Stimulated activated CD4-positive, alpha-beta T cell treated with anti-CD3 and anti-CD28 coated beads, Interleukin-2, amount 100 ng/mL, for 48 hours (primary cell): ENCODE results near the gene PDZD7.
"Not testable (repeated sequence)": the region's sequence is repeated elsewhere in the genome, so short reads cannot be mapped to it uniquely, and the experiment has no call there.

Source experiments
- DNase-seq, 2 donors: peaks; one replicate each; pipeline ENCODE4 v3.0.0-alpha.2; 2020

The PDZD7 gene

DNA sequence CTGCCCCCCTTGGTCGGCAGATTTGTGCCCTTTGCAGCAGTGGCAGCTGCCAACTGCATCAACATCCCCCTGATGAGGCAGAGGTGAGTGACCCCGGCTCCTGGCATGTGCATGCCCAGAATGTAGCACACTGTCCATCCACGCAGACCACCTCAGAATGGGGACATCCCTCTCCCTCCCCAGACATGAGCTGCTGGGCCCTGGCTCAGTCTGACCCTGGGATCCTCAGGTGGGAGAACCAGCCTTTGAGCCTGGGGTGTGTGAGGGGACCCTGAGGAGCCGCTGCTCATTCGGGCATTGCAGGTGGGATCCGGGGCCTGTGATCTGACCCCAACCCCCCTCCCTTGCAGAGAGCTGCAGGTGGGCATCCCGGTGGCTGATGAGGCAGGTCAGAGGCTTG, 5.8 kb upstream of the PDZD7 start:
- no peak for DNase-seq

- no peak for DNase-seq
Observed at GRCh38 chr10:101035916-101036702, 5.2 kb upstream of the PDZD7 start.

- DNase-seq = no peak
Observed at GRCh38 chr10:101035314-101035713, 4.4 kb upstream of the PDZD7 start.

- DNase-seq = not testable (repeated sequence)
Observed at GRCh38 chr10:101034404-101034803, 3.5 kb upstream of the PDZD7 start.

- no peak for DNase-seq
Observed at GRCh38 chr10:101033276-101033675, 2.3 kb upstream of the PDZD7 start.

- DNase-seq = peak; percentile 35 to 47
Observed at GRCh38 chr10:101032637-101033224, 1.8 kb upstream of the PDZD7 start.

DNA sequence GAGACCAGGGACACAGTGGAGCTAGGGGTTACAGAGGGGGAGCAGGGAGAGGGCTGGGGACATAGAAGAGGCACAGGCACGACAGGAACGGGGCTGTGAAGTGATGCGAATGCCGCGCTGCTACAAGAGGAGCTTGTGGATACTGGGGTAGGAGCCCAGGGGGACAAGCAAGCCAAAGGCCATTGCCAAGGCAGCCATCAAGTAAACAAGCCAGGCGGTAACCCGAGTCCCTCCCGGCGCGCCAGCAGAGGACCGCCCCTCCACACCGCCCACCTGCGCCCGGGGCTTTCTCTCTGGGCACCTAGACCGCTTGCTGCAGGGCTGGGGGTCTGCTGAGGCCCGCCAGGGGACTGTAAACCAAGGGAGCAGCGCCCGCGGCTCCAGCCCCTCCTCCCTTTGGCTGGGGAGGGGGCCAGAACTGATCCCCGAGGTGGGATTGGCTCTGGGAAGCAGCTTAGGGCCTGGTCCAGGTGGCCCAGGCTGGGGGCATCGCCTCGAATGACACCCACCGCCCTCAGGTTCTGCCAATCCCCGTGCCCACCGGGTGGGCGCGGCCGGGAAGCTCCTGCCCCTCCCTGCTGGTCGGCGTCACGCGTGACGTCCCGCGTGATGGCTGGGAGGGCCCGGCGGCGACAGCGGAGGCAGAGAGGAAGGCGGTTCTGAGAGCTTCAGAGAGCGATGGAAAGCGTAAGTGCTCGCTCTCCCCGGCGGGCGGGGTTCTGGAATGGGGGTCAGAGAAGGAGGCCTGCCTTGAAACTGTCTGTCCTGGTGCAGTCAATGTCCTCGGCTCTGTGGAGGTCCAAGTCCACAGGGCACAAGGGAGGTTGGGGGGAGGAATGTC, 1.1 kb upstream of the PDZD7 start:
- peak; percentile 59 to 61 for DNase-seq

DNA sequence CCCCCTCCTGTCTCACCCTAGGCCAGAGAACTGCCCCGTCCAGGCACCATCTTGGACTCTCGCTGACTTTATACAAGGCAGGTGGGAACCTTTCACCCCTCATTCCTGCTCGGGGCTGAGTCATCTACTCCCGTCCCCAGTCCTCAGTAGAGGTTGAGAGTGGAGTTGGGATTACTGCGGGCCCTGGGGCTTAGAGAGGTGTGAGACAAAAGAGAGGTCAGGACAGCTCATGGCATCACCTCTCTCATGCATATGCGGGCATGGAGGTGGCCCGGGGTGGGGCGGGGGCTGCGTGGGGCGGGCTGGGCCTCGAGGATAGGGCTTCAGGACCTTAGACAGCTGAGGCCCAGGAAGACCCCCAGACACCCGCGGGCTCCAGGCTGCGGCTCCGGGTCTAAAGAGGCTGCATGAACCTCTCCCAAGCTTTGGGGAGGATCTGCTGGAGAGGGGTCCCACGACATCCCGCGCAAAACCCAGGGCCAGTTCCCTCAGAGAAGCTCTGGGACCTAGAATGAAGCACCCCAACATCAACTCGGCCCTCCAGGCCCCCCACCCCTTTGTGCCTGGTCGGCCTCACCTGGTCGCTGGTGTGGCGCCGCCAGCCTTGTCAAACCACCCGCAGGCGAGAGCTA, 317 bp downstream of the PDZD7 start:
- no peak for DNase-seq

GRCh38 chr10:101029520-101030295, 1.2 kb downstream of the PDZD7 start:
- no peak for DNase-seq

GRCh38 chr10:101028446-101029337, 2.2 kb downstream of the PDZD7 start:
- DNase-seq = no peak

DNA sequence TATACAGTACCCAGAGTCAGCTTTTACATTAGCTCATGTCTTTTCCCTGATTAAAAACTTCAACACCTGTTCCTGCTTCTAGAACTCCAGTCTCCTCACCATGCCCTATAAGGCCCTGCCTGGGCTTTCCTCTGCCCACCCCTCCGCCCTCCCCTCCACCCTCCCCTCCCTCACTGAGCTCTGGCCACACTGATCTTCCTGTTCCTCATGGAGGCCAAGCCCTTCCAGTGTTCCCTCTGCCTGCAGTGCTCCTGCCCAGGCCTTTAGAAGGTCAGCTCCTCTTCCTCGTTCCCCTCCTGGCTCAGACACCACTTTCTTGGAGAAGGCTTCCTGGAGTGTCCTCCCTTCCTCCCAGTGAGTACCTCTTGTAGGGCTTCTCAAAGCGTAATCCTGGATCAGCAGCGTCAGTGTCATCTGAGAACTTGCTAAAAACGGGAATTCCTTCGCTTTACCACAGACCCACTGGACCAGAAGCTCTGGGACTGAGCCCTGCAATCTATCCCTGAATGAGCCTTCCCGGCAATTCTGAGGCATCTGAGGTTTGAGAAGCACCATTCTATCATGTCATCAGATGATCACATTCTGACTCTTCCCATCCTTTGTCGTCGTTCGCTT, 3.7 kb downstream of the PDZD7 start:
- DNase-seq = no peak

GRCh38 chr10:101022967-101023705, 7.8 kb downstream of the PDZD7 start:
- no peak for DNase-seq

DNA sequence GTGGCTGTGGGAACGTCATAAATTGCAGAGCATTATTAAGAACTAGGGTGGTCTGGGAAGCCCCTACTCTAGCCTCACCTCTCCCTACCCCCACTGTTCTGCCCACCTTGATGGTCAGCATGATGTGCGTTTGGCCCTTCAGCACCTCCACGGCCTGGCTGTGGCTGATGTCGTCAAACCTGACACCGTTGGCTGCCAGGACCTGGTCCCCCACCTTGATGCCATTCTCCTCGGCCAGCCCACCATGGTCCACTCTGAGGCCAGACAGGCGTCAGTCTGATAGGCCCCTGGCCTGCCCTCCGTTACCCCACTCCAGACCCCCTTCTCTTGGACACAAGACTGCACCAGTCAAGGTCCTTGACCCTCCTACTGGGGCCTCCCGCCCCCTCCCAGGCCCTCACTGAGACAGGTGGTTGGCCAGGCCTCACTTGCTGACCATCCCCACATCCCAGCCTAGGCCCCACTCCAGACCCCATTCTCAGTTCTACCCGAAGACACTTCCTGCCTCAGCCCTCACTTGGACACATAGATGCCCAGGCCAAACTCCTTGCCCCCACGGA, 9.2 kb downstream of the PDZD7 start:
- DNase-seq = no peak

DNA sequence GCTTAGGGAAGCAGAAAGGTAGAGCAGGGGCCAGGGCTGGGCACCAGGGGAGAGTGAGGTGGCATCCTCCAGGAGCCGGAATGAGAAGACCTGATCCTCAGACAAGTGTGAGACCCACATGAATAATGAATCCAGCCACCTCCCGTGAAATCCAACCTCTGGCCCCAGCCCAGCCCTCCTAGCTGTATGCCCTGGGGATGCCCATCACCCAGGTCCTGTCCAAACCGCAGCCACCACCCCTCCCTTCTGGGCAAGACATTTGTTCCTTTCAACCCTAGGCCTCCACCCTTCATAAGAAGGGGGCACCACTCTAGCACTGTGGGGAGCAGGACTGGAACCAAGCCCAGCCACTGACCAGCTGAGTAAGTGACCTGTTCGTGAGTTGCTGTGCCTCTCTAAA, 9.7 kb downstream of the PDZD7 start:
- no peak for DNase-seq

GRCh38 chr10:101020427-101021075, 10.4 kb downstream of the PDZD7 start:
- no peak for DNase-seq

- no peak for DNase-seq
Observed at GRCh38 chr10:101019440-101019703, 11.6 kb downstream of the PDZD7 start.

DNA sequence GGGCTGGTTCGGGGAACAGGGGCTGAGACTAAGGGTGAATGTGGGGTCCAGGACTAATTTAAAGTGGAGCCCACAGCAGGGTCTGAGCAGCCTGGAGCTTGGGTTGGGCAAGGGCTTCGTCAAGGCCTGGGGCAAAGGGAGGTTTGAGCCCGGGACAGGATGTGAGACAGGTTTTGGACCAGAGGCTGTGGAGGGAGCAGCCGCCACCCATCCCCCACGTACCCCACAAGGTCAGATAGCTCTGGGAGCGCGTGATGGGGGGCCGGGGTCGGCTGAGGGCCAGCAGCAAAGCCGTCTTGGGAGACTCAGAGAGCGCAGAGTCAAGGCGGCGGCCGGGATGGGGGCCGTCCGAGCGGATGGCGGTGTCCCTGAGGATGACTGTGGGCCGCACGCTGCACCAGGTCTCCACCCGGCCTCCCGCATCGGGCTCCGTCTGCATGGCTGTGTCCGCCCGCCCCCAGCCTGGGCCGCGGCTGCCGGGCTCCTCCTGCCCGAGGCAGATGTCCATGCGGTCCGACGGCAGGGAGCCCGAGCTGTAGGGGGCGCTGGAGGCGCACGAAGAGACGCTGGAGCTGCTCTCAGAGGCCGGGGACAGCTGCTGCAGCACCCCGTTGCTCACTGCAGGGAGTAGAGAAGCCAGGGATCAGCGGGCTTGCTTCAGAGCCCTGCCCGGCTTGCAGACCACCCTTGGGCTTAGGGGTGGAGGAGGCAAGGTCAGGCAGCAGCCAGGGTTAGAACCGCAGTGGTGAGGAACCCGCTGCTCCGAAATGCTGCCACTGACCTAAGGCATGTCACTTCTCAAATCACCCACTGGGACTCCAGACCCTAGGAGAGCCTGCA, 12.1 kb downstream of the PDZD7 start:
- DNase-seq = peak; percentile 83

DNA sequence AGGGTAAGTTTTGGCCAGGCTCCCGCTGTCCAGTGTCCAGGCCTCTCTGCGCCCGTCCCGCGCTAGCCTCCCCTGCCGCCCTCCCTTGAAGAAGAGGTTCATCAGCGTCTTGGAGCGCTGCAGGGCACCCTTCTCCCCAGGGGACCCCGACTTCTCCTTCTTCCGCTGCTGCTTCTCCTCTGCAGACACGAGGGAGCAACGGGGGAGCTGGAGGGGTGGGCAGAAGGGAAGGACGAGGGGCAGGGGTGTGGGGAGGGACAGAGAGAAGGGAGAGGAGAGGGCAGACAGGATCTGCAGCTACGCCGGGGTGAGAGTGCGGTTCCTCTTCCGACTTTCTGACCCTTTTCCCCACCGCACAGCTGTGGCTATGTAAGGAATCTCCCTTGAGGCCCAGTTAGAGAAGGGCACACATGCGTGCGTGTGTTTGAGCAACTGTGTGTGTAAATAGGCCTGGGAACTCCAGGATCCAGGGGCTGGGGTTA, 12.8 kb downstream of the PDZD7 start:
- DNase-seq = no peak
